ENCODE data around the gene CTBP1.

- TF ChIP-seq REST (IDR thresholded peaks at IDR 0.05; ENCODE audit: borderline replicate concordance) (no peak), EZH2 (IDR thresholded peaks at IDR 0.05; ENCODE audit: borderline replicate concordance, insufficient read depth, low read length, poor library complexity, severe bottlenecking) (no peak), CTCF (IDR thresholded peaks at IDR 0.05; ENCODE audit: poor library complexity, severe bottlenecking) (no peak), POLR2AphosphoS5 (IDR thresholded peaks at IDR 0.05) (no peak), EP300 (conservative IDR thresholded peaks at IDR 0.05; ENCODE audit: poor library complexity, severe bottlenecking) (no peak), SMC3 (conservative IDR thresholded peaks at IDR 0.05; ENCODE audit: poor library complexity) (no peak), TAF1 (IDR thresholded peaks at IDR 0.05; ENCODE audit: low read depth) (no peak)
Observed at GRCh38 chr4:1210241-1210841, 38.6 kb downstream of the CTBP1 start.
